ENCODE measurements around the gene EPHX1.
"Not testable (repeated sequence)": the region's sequence is repeated elsewhere in the genome, so short reads cannot be mapped to it uniquely, and the experiment has no call there.

The EPHX1 gene

GRCh38 chr1:225887030-225887314, 77.0 kb downstream of the EPHX1 start:
- Mint-ChIP-seq H3K9me3 (no peaks in the 10 kb centered on the region), H3K27ac (peak overlapping the region in 1 of 3 experiments; percentile 29), H3K4me3 (peak overlapping the region; percentile 25 to 49 (median 34)), H3K36me3 (ENCODE audit: low read depth) (no peaks in the 10 kb centered on the region), H3K27me3 (ENCODE audit: low read depth) (no peaks in the 10 kb centered on the region), H3K4me1 (peaks cover 29% of the 10 kb centered on the region)
- TF ChIP-seq, protein P1, sequence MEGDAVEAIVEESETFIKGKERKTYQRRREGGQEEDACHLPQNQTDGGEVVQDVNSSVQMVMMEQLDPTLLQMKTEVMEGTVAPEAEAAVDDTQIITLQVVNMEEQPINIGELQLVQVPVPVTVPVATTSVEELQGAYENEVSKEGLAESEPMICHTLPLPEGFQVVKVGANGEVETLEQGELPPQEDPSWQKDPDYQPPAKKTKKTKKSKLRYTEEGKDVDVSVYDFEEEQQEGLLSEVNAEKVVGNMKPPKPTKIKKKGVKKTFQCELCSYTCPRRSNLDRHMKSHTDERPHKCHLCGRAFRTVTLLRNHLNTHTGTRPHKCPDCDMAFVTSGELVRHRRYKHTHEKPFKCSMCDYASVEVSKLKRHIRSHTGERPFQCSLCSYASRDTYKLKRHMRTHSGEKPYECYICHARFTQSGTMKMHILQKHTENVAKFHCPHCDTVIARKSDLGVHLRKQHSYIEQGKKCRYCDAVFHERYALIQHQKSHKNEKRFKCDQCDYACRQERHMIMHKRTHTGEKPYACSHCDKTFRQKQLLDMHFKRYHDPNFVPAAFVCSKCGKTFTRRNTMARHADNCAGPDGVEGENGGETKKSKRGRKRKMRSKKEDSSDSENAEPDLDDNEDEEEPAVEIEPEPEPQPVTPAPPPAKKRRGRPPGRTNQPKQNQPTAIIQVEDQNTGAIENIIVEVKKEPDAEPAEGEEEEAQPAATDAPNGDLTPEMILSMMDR (IDR thresholded peaks at IDR 0.05; ENCODE audit: unreplicated experiment in 3 of 3), result no peak

GRCh38 chr1:225887554-225888288, 77.8 kb downstream of the EPHX1 start:
- H3K36me3 Mint-ChIP-seq (ENCODE audit: low read depth); H3K27me3 Mint-ChIP-seq (ENCODE audit: low read depth); H3K9me3 Mint-ChIP-seq: not testable (repeated sequence)
- Mint-ChIP-seq H3K27ac (peak overlapping the region; percentile 68 to 83 (median 81)), H3K4me1 (peaks cover 29% of the 10 kb centered on the region), H3K4me3 (peak overlapping the region; percentile 63 to 78 (median 65))

DNA sequence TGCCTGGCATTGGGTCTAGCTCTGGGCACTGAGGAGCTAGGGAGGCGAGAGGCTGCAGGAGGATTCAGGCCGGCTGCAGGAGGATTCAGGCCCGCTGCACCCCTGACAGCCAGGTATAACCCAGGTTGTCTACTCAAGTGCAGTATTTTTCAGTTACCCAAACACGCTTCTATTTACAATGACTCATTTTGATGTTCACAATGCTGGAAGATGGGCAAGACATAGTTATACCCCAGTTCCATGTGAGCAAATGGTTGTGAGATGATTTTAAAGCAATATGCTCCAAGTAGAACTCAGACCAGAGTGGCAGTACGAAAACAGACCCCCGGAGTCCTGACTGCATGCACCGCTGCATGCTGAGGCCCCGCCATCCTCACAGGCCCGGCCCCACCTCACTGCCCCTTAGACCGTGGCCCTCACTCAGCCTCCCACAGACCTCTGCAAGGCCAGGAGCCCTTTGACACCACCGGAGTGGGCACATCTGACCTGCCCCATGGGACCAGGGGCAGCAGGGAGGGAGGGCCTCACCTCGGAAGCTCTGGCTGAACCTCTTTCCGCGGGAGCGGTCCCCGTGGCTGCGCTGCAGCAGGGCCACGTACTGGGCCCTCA, 78.5 kb downstream of the EPHX1 start:
- Mint-ChIP-seq H3K27me3 (ENCODE audit: low read depth) (no peaks in the 10 kb centered on the region), H3K36me3 (ENCODE audit: low read depth) (no peaks in the 10 kb centered on the region)
- TF ChIP-seq, protein P1 (IDR thresholded peaks at IDR 0.05; ENCODE audit: unreplicated experiment in 3 of 3), result no peak

DNA sequence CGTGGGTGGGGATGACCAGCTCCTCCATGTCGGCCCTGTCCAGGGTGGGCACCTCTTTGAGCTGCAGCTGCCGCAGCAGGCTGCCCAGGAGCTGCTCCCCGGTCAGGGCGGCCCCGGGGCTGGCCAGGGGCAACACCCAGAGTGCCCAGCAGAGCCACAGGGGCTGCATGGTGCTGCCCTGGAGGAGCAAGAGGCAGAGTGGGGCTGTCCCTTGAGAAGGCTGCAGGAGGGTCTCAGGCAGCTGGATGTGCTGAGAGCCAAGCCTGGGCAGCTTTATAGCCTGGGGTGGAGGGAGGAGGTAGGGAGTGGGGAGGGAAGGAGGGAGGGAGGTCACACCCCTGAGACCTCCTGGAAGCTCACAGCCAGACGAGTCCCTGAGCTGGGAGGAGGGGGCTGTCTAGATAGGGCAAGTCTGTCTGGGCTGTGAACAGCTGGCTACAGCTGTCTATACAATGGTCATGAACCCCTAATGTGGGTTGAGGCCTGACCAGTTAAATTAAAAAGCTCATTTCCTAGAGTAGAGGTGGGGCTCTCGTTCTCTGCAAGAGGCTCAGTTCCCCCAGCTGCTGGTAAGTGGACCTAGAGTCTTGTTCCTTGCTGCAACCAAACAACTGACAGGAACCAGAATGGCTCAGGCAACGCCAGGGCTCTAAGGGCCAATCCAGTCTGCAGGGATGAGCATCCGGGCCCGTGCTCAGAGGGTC, 79.1 kb downstream of the EPHX1 start, which contains the start of gene LEFTY1:
TSS of gene LEFTY1 (minus strand) at position 249 of the 704 bp plus-strand sequence. CDS start at position 169, 80 bp downstream.
- Mint-ChIP-seq H3K27me3 (ENCODE audit: low read depth) (no peaks in the 10 kb centered on the region), H3K36me3 (ENCODE audit: low read depth) (no peaks in the 10 kb centered on the region), H3K9me3 (no peaks in the 10 kb centered on the region), H3K4me1 (peaks cover 29% of the 10 kb centered on the region), H3K27ac (peak within 1 kb of the TSS; percentile 84 to 92 (median 89)), H3K4me3 (peak within 1 kb of the TSS; percentile 63 to 78 (median 65))
- TF ChIP-seq, protein P1 (IDR thresholded peaks at IDR 0.05; ENCODE audit: unreplicated experiment in 3 of 3), result no peak

More for the DNA sequence above, 78.5 kb downstream of the EPHX1 start:
- Mint-ChIP-seq H3K4me1 (peaks cover 29% of the 10 kb centered on the region), H3K4me3 (peak overlapping the region; percentile 63 to 78 (median 65)), H3K9me3 (no peaks in the 10 kb centered on the region), H3K27ac (peak overlapping the region; percentile 68 to 83 (median 81))

DNA sequence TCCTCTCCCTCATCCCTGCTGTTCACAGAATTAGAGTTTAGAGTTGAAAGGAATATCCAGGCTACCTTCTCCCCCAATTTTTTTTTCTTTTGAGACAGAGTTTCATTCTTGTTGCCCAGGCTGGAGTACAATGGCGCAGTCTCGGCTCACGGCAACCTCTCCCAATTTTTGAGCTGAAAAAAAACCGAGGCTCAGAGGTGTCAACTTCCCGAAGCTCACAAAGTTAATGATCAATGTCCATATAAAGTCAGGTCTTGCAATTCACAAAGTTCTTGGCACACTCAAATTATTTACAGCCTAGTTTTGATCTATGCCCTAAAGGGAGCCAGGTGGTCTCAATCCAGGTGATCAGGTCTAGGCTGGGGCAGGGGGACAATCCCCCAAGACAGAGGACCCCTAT, 79.8 kb downstream of the EPHX1 start:
- Mint-ChIP-seq H3K27me3 (ENCODE audit: low read depth) (no peaks in the 10 kb centered on the region), H3K4me1 (peaks cover 29% of the 10 kb centered on the region), H3K4me3 (no peak overlapping the region), H3K36me3 (ENCODE audit: low read depth) (no peaks in the 10 kb centered on the region), H3K9me3 (no peaks in the 10 kb centered on the region), H3K27ac (peak overlapping the region; percentile 84 to 92 (median 89))
- TF ChIP-seq, protein P1 (IDR thresholded peaks at IDR 0.05; ENCODE audit: unreplicated experiment in 3 of 3), result no peak
